HG02759 (cell line): ENCODE results near the gene HEXD.

Experiments used
- ATAC-seq: cut with Tn5 transposase; IDR thresholded peaks from one replicate; pipeline ENCODE4 v1.9.1; 2021; ENCODE audit warnings: mild to moderate bottlenecking, moderate library complexity; ENCODE audit not compliant: unreplicated experiment

The HEXD gene

GRCh38 chr17:82414548-82415281 lies 3.4 kb upstream of the HEXD start:
- ATAC-seq, result no peak

DNA sequence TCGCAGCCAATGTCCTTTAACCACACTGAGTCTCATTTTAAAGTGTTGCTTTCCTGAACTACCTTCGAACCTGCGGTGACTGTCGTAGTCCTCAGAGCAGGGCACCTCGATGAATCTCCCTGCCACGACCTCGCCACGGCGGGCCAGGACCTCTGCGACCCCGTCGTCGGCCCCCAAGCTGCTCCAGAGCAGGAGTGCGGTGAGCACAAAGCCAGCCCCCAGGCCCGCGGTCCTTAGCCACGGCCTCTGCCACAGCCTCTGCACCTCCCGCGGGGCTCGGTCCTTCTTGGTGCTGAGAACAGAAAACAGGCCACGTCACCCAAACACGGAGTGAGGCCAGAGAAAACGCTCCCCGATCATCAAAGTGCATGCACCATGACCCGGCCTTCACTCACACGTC lies 2.8 kb upstream of the HEXD start:
- no peak for ATAC-seq

DNA sequence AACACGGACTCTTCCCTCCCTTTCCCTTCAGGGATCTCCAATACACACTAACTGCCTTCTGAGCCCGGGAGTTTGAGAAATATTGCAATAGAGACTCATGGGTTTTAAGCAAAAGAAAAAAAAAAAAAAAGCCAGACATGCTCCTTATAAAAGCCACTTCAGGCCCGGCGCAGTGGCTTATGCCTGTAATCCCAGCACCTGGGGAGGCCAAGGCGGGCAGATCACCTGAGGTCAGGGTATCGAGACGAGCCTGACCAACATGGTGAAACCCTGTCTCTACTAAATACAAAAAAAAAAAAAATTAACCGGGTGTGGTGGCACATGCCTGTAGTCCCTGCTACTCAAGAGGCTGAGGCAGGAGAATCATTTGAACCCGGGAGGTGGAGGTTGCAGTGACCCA lies 2.4 kb upstream of the HEXD start:
- ATAC-seq, result no peak

DNA sequence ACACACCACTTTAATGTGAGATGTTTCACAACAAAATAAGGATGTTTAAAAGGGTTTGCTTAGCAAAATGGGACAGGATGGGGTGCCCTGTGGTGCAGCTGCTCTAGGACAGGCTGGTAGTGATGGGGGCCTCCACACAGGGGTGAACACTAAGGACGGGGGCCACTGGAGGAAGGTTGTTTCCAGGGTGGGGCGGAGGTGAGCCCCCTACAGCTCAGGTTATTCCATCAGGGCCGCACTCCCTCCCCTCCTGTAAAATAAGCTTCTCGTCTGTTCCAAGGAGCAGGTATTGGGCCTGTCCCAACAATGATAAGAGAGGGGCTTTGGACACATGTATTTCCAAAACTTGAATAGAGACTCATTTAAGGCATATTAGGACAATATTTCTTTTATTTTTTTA lies 1.9 kb upstream of the HEXD start:
- ATAC-seq, result no peak

DNA sequence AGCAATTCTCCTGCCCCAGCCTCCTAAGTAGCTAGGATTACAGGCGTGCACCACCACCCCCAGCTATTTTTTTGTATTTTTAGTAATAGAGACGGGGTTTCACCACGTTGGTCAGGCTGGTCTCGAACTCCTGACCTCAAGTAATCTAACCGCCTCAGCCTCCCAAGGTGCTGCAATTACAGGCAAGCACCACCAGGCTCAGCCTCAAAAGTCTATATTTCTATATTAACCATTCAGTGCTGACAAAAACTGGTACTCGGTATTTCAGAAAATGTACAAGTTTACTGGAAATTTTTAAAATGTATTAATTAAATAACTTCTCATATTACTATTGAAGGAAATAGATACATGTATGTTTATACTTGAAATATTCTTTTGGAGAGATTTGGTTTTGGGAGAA lies 1.4 kb upstream of the HEXD start:
- no peak for ATAC-seq

DNA sequence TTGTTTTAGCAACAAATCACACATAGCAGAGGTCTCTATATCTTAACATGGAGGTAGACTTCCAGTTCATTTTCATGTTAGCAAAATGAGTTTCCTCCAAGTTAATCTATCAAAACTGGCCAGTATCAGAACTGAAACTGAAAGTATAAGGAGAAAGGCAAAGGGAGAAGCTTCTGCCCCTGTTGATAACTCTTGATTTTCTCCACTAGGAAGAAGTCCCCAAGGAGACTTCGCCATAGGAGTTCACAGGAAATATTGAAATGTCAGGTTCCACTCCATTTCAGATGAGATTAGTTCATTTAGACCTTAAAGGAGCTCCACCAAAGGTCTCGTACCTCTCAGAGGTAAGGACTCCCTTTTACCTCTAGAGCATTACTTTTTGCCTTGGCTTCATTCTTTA lies 1.4 kb downstream of the HEXD start:
- no peak for ATAC-seq

- ATAC-seq, result no peak
Measured at GRCh38 chr17:82424001-82424862, 6.1 kb downstream of the HEXD start.

DNA sequence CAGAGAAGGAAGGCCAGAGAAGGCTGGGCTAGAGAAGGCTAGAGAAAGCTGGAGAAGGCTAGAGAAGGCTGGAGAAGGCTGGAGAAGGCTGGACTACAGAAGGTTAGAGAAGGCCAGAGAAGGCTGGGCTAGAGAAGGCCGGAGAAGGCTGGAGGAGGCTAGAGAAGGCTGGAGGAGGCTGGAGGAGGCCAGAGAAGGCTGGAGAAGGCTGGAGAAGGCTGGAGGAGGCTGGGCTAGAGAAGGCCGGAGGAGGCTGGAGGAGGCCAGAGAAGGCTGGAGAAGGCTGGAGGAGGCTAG lies 6.7 kb downstream of the HEXD start:
- ATAC-seq, result no peak

DNA sequence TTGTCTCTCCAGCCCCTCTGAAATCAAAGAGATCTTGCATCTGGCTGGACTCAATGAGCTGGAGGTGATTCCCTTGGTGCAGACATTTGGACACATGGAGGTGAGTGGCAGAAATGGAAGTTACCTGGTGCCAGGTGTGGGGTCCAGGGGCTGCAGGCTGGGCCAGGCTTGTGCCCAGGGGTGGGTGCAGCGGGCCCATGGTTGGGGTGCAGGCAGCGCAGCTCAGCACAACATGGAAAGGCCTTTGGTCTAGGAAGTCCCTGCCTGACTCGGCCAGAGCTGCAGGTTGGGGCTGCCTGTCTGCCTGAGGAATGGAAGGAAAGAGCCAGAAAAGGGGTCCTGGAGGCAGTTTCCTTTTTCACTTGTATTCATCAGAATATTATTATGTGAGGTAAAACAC lies 10.4 kb downstream of the HEXD start:
- no peak for ATAC-seq

DNA sequence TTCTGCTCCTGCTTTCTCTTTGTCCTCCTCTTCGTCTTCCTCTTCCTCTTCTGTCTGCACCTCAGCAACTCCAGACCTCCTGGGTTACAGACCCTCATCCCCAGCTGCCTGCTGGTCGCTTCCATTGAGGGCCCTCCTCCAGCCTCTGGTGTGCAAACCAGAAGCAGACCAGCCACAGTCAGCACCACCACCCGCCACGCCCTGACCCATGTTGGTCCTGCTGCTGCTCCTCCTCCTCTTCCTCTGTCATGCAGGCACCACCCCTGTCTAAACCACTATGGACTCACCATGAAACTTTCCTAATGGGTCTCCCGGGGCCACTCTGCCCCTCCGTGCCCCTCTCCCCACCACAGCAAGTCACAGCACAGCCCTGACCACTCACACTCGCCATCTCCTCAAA lies 11.7 kb downstream of the HEXD start:
- ATAC-seq, result no peak

GRCh38 chr17:82432017-82432416 lies 13.9 kb downstream of the HEXD start:
- ATAC-seq, result no peak

- no peak for ATAC-seq
Measured at GRCh38 chr17:82433560-82434215, 15.5 kb downstream of the HEXD start.

DNA sequence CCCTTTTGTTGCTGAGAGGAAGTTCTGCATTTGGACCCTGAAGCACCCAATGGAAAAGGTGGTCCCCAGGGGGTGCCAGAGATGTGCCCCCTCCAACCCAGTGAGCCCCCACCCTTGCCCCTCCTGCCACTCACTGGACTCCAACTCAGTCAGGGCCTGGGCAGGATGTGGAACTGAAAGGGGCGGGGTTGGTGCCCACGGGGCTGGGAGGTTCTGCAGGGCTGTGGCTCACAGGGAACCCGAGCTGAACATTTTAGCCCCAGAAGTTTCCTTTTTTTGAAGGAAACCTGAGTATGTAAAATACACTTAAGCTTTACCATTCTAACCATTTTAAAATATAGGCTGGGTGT lies 16.0 kb downstream of the HEXD start:
- ATAC-seq, result no peak

- ATAC-seq, result no peak
Measured at GRCh38 chr17:82435103-82435502, 17.0 kb downstream of the HEXD start.

DNA sequence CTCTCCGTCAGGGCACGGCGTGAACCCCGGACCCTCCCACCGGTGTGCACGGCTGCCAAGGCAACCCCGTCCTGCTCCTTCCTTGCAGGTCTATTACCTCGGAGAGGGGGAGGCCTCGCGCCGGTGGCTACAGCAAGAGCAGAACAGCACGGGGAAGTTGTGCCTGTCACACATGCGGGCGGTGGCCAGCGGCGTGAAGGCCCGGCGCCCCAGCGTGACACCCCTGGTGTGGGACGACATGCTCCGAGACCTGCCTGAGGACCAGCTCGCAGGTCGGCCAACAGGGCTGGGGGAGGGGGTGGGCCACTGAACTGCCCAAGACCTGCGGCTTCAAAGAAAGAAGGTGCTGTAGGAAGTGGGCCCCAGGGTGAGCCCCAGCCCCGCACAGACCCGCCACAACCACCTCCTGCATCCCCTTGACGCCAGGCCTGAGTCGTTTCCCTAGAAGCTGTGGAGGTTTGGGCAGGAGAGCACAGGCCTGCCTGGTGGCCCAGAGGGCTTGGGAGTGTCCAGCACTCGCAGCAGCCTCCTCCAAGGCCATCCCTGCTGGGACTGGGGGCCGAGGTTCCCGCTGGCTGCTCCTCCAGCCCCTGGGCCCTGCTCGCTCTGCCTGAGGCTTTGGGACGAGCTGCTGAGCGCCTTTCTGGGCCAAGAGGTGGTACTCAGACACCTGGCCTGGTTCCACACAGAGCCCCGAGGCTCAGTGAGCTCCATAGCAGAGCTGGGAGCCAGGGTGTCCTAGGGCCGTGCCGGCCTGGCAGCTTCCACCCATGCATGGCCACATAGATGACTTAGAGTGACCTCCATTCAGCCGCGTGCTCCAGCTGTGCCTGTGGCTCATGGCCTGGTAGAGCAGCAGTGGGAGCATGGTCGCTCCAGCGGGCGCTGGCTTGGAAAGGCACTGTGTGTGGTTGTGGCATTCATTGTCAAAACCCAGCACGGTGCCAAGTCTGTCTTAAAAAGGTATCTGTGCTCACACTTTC lies 17.7 kb downstream of the HEXD start:
- ATAC-seq, result no peak

- no peak for ATAC-seq
Measured at GRCh38 chr17:82436601-82437324, 18.6 kb downstream of the HEXD start.

DNA sequence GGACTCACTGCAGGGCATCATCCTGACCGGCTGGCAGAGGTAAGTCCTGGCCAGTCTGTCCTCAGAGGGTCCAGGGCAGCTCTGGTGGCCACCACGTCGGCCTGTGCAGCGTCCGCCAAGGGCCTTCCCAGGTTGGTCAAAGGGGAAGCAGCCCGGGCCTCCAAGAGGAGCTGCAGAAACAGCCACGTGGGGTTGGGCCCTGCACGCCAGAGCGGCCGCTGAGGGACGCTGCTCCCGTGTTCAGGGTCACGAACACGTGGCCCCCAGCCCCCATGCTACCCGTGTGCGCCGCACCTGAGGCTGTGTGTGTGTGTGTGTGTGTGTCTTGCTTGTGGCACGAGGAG lies 19.1 kb downstream of the HEXD start:
- no peak for ATAC-seq

DNA sequence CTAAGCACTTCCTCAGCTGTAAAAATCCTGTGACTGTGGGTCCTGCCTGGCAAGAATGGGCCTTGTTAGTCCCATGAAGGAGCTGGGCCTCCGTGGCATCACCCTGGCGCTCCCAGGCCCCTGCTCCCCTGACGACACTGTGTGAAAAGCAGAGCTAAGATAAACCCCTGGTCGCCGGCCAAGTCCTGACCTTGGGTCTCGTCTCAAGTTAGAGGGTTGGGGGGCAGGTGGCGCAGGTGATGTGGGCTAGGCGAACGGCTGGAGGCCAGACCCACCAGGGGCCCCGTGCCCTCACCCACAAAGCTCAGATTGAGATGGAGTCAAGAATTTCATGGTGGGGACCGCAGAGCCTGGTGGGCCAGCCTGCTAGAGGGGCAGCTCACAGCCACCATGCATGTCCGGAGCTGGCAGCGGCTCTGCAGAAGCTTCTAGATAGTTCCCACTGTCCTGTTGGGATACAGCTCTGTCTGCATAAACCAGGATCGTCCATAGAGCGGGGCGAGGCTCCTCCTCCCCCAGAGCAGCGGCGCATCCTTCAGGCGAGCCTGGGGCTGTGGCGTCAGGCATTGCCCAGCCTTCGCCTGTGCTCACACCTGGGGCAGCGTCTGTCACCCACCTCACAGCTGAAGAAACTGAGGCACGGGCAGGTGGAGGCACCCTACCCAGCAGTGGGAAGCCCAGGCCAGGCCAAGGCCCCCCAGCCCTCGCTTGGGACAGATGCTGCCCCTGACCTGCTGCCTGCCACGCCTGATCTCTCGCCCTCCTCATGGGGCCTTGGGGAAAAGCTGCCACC lies 20.4 kb downstream of the HEXD start:
- no peak for ATAC-seq

GRCh38 chr17:82439194-82439828 lies 21.2 kb downstream of the HEXD start:
- no peak for ATAC-seq
